Prostate gland (tissue), 2 donors: ENCODE measurements around the gene FBXO30. TPM values are rescaled to one million over a fixed set of nuclear protein-coding genes. Genes with fewer than 3 reads are reported as not detected.

ENCODE experiments used
- DNase-seq: peaks from one replicate; pipeline ENCODE4 v3.0.0-alpha.2; 2019; ENCODE audit warnings: low spot score
- H3K27ac ChIP-seq, 2 donors: fragments of 200-600 bp; sonication (generic); 2 replicates each; pipeline ENCODE4 v1.5.1; 2017 to 2019
- H3K27me3 ChIP-seq: fragments of 200-600 bp; sonication (generic); replicated peaks from 2 replicates; pipeline ENCODE4 v1.5.1; 2019; ENCODE audit not compliant: insufficient read depth
- H3K36me3 ChIP-seq, 2 donors: fragments of 200-600 bp; sonication (generic); 1 replicate in 1 of 2; 2 replicates in 1 of 2; pipeline versions ENCODE4 v1.5.1 to v1.8.1; 2017 to 2019
- H3K4me1 ChIP-seq: fragments of 200-600 bp; sonication (generic); replicated peaks from 2 replicates; pipeline ENCODE4 v1.5.1; 2019
- H3K4me3 ChIP-seq, 2 donors: fragments of 200-600 bp; sonication (generic); 2 replicates each; pipeline ENCODE4 v1.5.1; 2017 to 2019
- H3K9me3 ChIP-seq: fragments of 200-600 bp; sonication (generic); 2 replicates; pipeline ENCODE4 v1.5.1; 2017
- CTCF ChIP-seq, 4 experiments: fragments of 200-600 bp in 2 of 4; fragments of 450-650 bp in 2 of 4; sonication (generic) in 2 of 4; IDR thresholded peaks; 1 replicate in 3 of 4; 2 replicates in 1 of 4; pipeline ENCODE4 v1.5.1; 2016 to 2019; ENCODE audit warnings: antibody characterized with exemption in 4 of 4, mild to moderate bottlenecking in 2 of 4, moderate library complexity in 2 of 4
- POLR2A ChIP-seq: fragments of 450-650 bp; IDR thresholded peaks from one replicate; pipeline ENCODE4 v1.6.1; 2016; ENCODE audit warnings: antibody characterized with exemption, mild to moderate bottlenecking
- POLR2AphosphoS5 ChIP-seq: sonication (generic); formaldehyde crosslinking; IDR thresholded peaks from one replicate; pipeline ENCODE4 v1.6.1; 2017; ENCODE audit warnings: antibody characterized with exemption
- WGBS: methylation state at CpG from one replicate; pipeline ENCODE4 v1.1.5; 2018; 5-methylcytosine and 5-hydroxymethylcytosine counted together
- intact Hi-C: fragments of 100-400 bp; cut with DNase I; formaldehyde crosslinking; loops from one replicate; pipeline ENCODE4 v1.14.2; 2022
- total RNA-seq, 2 donors: library from RNA; depleted of rRNA; stranded (reverse); fragments of >200 nt; gene quantifications; one replicate each; pipeline ENCODE4 v1.1.0, GENCODE V29; 2016

FBXO30 gene
- total RNA-seq, 2 donors from 2014 or later, result 6.5 to 9.6 TPM

DNA sequence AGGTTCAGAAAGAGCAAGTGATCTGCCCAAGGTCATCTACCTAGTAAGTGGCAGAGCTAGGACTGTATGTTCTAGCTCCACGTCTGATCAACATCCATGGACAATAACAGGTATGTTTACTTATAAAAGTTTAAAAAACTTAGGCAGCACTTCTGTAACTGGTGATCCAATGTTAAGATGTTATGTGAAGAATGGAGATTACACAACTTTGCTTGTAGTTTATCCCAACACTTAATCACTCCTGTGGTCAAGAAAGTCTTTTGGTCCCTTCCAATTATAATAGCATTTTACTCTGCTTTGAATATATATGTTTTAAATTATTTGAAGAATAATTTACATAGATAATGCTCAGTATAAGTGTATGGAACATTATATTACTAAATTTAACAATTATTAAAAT lies 4.8 kb downstream of the FBXO30 start:
- 46% methylated on average over 1 of the region's 1 CpG for WGBS
- H3K9me3 ChIP-seq, result no peaks in the 10 kb centered on the region

GRCh38 chr6:145809211-145809610 lies 5.4 kb downstream of the FBXO30 start:
- Histone ChIP-seq H3K4me1 (no peaks in the 10 kb centered on the region), H3K27ac (no peak overlapping the region), H3K9me3 (no peaks in the 10 kb centered on the region), H3K27me3 (no peaks in the 10 kb centered on the region), H3K4me3 (no peak overlapping the region), H3K36me3 (no peaks in the 10 kb centered on the region)
- no peak for DNase-seq
- no peak for TF ChIP-seq CTCF (IDR thresholded peaks at IDR 0.05)
- TF ChIP-seq POLR2AphosphoS5, result no peak
- no peak for TF ChIP-seq POLR2A
- intact Hi-C loops, result no loop called here

More for the DNA sequence above, 4.8 kb downstream of the FBXO30 start:
- Histone ChIP-seq H3K4me3 (no peak overlapping the region), H3K36me3 (no peaks in the 10 kb centered on the region), H3K27ac (no peak overlapping the region), H3K4me1 (no peaks in the 10 kb centered on the region), H3K27me3 (no peaks in the 10 kb centered on the region)
- intact Hi-C loops, result loop anchor here (5.0 to 10.0 kb wide), 4 partner anchors 72 to 733 kb away; partner anchors contain the start of genes EPM2A, RAB32 and SHPRH
- TF ChIP-seq CTCF (IDR thresholded peaks at IDR 0.05) (no peak), POLR2AphosphoS5 (no peak), POLR2A (no peak)
- DNase-seq, result no peak

- TF ChIP-seq POLR2A (no peak), POLR2AphosphoS5 (no peak), CTCF (IDR thresholded peaks at IDR 0.05) (no peak)
- no peaks in the 10 kb centered on the region for H3K36me3 ChIP-seq
- intact Hi-C loops, result no loop called here
- WGBS, result 89% methylated on average over 2 of the region's 2 CpGs
- no peaks in the 10 kb centered on the region for H3K9me3 ChIP-seq
- H3K4me1 ChIP-seq, result no peaks in the 10 kb centered on the region
- H3K27ac ChIP-seq, result no peak overlapping the region
- H3K27me3 ChIP-seq, result no peaks in the 10 kb centered on the region
- no peak for DNase-seq
- H3K4me3 ChIP-seq, result no peak overlapping the region
These were observed 6.4 kb downstream of the FBXO30 start for GRCh38 chr6:145808239-145808638.

- Histone ChIP-seq H3K4me1 (no peaks in the 10 kb centered on the region), H3K27me3 (no peaks in the 10 kb centered on the region), H3K27ac (no peak overlapping the region), H3K9me3 (no peaks in the 10 kb centered on the region), H3K36me3 (no peaks in the 10 kb centered on the region), H3K4me3 (no peak overlapping the region)
- 98% methylated on average over 5 of the region's 5 CpGs for whole genome bisulfite sequencing
- intact Hi-C loops, result no loop called here
- no peak for DNase-seq
- no peak for TF ChIP-seq CTCF (IDR thresholded peaks at IDR 0.05)
- TF ChIP-seq POLR2A, result no peak
- TF ChIP-seq POLR2AphosphoS5, result no peak
These were observed 12.5 kb downstream of the FBXO30 start for GRCh38 chr6:145802141-145802540.

DNA sequence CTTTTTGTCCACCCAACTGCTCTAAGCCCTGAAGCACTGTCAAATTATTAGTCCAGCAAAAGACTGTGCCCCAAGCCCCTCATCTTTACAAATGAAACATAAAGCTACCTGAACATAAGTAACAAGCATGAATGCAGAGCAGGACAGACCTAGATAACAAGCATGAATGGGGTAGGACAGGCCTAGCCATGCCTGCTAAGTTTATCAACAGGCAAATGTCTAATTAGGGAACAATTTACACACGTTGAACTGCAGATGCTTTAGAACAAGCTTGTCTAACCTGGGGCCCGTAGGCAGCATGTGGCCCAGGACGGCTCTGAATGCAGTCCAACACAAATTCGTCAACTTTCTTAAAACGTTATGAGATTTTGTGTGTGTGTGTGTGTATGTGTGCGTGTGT lies 13.6 kb downstream of the FBXO30 start:
- DNase-seq, result no peak
- TF ChIP-seq CTCF (IDR thresholded peaks at IDR 0.05), result no peak
- TF ChIP-seq POLR2A, result no peak
- TF ChIP-seq POLR2AphosphoS5, result no peak
- Histone ChIP-seq H3K4me1 (no peaks in the 10 kb centered on the region), H3K27me3 (no peaks in the 10 kb centered on the region), H3K4me3 (no peak overlapping the region), H3K36me3 (no peaks in the 10 kb centered on the region), H3K9me3 (no peaks in the 10 kb centered on the region), H3K27ac (no peak overlapping the region)
- intact Hi-C loops, result no loop called here
- 73% methylated on average over 6 of the region's 6 CpGs for WGBS
